DND-41 (cell line): Measurements from ENCODE around the gene SMAD5.

Experiments used
- ATAC-seq: fragments of 200-7000 bp; cut with Tn5 transposase; 3 replicates; pipeline ENCODE4 v1.9.1; 2021; ENCODE audit warnings: low read depth; ENCODE audit not compliant: insufficient read depth
- DNase-seq: peaks from one replicate; pipeline ENCODE4 v3.0.0-alpha.2; 2020
- H2AFZ ChIP-seq: 2 replicates; pipeline ENCODE4 v1.6.0; 2012; ENCODE audit warnings: low read depth, low read length
- H3K27ac ChIP-seq: 2 replicates; pipeline ENCODE4 v1.5.1; 2012; ENCODE audit warnings: low read length, inconsistent platforms
- H3K27me3 ChIP-seq: fragments of 200-600 bp; sonication (generic); 2 replicates; pipeline ENCODE4 v1.6.0; 2012; ENCODE audit warnings: low read length, mild to moderate bottlenecking, inconsistent platforms; ENCODE audit not compliant: insufficient read depth, poor library complexity
- H3K36me3 ChIP-seq: 2 replicates; pipeline ENCODE4 v1.5.1; 2012; ENCODE audit warnings: low read length, inconsistent platforms; ENCODE audit not compliant: insufficient read depth
- H3K4me1 ChIP-seq: 2 replicates; pipeline ENCODE4 v1.5.1; 2012; ENCODE audit warnings: mild to moderate bottlenecking, low read length; ENCODE audit not compliant: insufficient read depth
- H3K4me2 ChIP-seq: 2 replicates; pipeline ENCODE4 v1.6.0; 2012; ENCODE audit warnings: mild to moderate bottlenecking, moderate library complexity, low read length, inconsistent platforms; ENCODE audit not compliant: insufficient read depth
- H3K4me3 ChIP-seq, 2 experiments: fragments of 200-600 bp in 1 of 2; shearing (Covaris generic) in 1 of 2; 2 replicates each; pipeline ENCODE4 v1.5.1; 2012 to 2016; ENCODE audit warnings: inconsistent platforms in 2 of 2, low read length in 2 of 2, mild to moderate bottlenecking in 2 of 2, low read depth in 1 of 2, moderate library complexity in 1 of 2
- H3K79me2 ChIP-seq: 2 replicates; pipeline ENCODE4 v1.6.0; 2012; ENCODE audit warnings: low read length, inconsistent platforms; ENCODE audit not compliant: insufficient read depth
- H3K9ac ChIP-seq: 2 replicates; pipeline ENCODE4 v1.6.0; 2012; ENCODE audit warnings: low read depth, mild to moderate bottlenecking, inconsistent platforms, low read length, moderate library complexity
- H3K9me3 ChIP-seq: 2 replicates; pipeline ENCODE4 v1.5.1; 2012; ENCODE audit warnings: low read length, moderate library complexity, mild to moderate bottlenecking, inconsistent platforms; ENCODE audit not compliant: insufficient read depth, severe bottlenecking
- H4K20me1 ChIP-seq: 2 replicates; pipeline ENCODE4 v1.6.0; 2012; ENCODE audit warnings: low read length; ENCODE audit not compliant: insufficient read depth
- CTCF ChIP-seq: IDR thresholded peaks from 2 replicates; pipeline ENCODE4 v1.5.1; 2012; ENCODE audit warnings: borderline replicate concordance, low read length, moderate library complexity, mild to moderate bottlenecking; ENCODE audit not compliant: poor library complexity, severe bottlenecking; ENCODE audit errors: extremely low read depth
- EZH2 ChIP-seq: IDR thresholded peaks from 3 replicates; pipeline ENCODE4 v1.6.1; 2012; ENCODE audit warnings: borderline replicate concordance, low read depth, mild to moderate bottlenecking, moderate library complexity, low read length, inconsistent platforms; ENCODE audit not compliant: severe bottlenecking

SMAD5 gene

DNA sequence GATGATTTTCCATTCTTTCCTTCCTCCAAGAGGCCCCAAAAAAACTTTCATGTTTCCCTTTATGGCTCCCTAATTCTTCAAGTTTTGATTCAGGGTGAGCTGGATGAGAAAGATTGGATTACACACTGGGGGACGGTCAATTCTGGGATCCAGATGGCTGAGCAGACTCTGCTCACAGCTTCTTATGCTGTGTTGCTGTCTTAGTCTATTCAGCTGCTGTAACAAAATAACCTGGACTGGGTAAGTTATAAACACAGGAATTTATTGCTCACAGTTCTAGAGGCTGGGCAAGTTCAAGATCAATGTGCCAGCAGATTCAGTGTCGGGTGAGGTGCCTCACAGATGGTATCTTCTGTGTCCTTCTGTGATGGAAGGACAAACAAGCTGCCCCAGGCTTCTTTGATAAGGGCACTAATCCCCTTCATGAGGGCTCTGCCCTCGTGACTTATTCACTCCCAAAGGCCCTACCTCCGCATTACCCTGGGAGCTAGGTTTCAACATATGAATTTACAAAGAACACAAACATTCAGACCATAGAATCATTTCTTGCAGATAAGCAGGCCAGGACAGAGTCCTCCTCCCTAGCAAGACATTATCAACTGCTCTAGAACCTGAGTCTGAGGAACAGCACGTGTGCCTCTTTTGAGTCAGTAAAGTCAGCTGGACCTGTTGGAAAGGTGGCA lies 23.1 kb upstream of the SMAD5 start:
- Histone ChIP-seq H3K27ac (no peak overlapping the region), H4K20me1 (no peaks in the 10 kb centered on the region), H3K4me2 (no peak overlapping the region), H3K79me2 (no peaks in the 10 kb centered on the region), H2AFZ (no peak overlapping the region), H3K4me1 (no peaks in the 10 kb centered on the region), H3K9ac (no peak overlapping the region), H3K4me3 (no peak overlapping the region), H3K36me3 (no peaks in the 10 kb centered on the region), H3K9me3 (no peaks in the 10 kb centered on the region), H3K27me3 (peaks cover 13% of the 10 kb centered on the region)
- ATAC-seq (no peak), DNase-seq (no peak)
- TF ChIP-seq CTCF (no peak), EZH2 (no peak)

DNA sequence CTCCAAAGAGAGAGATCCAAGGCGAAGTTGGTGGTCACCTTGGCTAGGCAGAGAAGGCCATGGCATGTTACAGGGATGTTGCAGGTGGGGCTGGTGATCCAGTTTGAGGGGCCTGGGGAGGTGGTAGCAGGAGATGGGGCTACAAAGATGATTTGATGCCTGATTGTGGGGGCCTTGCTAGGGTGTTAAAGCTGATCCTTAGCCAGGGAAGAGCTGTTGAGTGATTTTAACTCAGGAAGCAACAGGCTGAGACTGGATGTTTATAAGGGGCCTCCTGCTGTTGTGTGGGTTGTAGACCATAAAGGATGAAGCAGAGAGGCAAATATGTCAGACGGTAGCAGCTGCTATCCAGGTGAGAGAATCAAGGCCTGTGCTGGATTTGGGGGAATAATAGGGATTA lies 19.0 kb upstream of the SMAD5 start:
- H3K4me1 ChIP-seq: no peaks in the 10 kb centered on the region
- DNase-seq (no peak), ATAC-seq (no peak)
- no peak overlapping the region for H3K9ac ChIP-seq
- no peak overlapping the region for H3K4me3 ChIP-seq
- H3K79me2 ChIP-seq: no peaks in the 10 kb centered on the region
- H2AFZ ChIP-seq: no peak overlapping the region
- no peaks in the 10 kb centered on the region for H4K20me1 ChIP-seq
- H3K27ac ChIP-seq: no peak overlapping the region
- no peaks in the 10 kb centered on the region for H3K9me3 ChIP-seq
- TF ChIP-seq CTCF (no peak), EZH2 (no peak)
- H3K36me3 ChIP-seq: no peaks in the 10 kb centered on the region
- H3K4me2 ChIP-seq: no peak overlapping the region
- peaks cover 12% of the 10 kb centered on the region for H3K27me3 ChIP-seq

GRCh38 chr5:136114414-136115125 lies 18.1 kb upstream of the SMAD5 start:
- H3K4me2 ChIP-seq: no peak overlapping the region
- no peak for TF ChIP-seq EZH2
- TF ChIP-seq CTCF: no peak
- H3K9me3 ChIP-seq: no peaks in the 10 kb centered on the region
- H2AFZ ChIP-seq: no peak overlapping the region
- no peak overlapping the region for H3K27ac ChIP-seq
- no peaks in the 10 kb centered on the region for H4K20me1 ChIP-seq
- no peaks in the 10 kb centered on the region for H3K4me1 ChIP-seq
- ATAC-seq (no peak), DNase-seq (no peak)
- H3K36me3 ChIP-seq: no peaks in the 10 kb centered on the region
- H3K4me3 ChIP-seq: no peak overlapping the region
- peaks cover 9% of the 10 kb centered on the region for H3K27me3 ChIP-seq
- no peaks in the 10 kb centered on the region for H3K79me2 ChIP-seq
- no peak overlapping the region for H3K9ac ChIP-seq
